HG03135 (cell line): ENCODE measurements around the gene CAPN9.
"Not testable (repeated sequence)": the region's sequence is repeated elsewhere in the genome, so short reads cannot be mapped to it uniquely, and the experiment has no call there.

Source experiments
- ATAC-seq: cut with Tn5 transposase; IDR thresholded peaks from one replicate; pipeline ENCODE4 v1.9.1; 2021; ENCODE audit warnings: mild to moderate bottlenecking, moderate library complexity; ENCODE audit not compliant: unreplicated experiment

Gene CAPN9, protein sequence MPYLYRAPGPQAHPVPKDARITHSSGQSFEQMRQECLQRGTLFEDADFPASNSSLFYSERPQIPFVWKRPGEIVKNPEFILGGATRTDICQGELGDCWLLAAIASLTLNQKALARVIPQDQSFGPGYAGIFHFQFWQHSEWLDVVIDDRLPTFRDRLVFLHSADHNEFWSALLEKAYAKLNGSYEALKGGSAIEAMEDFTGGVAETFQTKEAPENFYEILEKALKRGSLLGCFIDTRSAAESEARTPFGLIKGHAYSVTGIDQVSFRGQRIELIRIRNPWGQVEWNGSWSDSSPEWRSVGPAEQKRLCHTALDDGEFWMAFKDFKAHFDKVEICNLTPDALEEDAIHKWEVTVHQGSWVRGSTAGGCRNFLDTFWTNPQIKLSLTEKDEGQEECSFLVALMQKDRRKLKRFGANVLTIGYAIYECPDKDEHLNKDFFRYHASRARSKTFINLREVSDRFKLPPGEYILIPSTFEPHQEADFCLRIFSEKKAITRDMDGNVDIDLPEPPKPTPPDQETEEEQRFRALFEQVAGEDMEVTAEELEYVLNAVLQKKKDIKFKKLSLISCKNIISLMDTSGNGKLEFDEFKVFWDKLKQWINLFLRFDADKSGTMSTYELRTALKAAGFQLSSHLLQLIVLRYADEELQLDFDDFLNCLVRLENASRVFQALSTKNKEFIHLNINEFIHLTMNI

DNA sequence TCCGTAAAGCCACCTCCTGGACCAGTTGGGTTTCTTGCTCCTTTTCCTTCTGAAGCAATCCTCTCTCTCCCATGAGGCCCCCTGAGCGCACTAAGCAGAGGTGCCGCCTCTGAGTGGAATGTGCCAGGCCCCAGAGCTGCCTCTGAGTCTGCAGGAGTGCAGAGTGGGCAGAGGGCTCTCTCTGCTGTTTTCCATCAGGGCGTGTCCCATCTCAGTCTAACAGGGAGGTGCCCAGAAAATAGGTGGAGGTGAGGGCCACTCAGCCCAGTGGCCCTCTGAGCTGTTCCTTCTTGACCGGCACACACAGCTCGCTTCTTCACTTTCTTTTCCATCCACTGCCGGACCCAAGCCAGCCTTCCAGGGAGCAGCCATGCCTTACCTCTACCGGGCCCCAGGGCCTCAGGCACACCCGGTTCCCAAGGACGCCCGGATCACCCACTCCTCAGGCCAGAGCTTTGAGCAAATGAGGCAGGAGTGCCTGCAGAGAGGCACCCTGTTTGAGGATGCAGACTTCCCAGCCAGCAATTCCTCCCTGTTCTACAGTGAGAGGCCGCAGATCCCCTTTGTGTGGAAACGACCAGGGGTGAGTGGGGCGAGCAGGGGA is at the start of gene CAPN9:
TSS of gene CAPN9 (plus strand) at position 262 of the 604 bp plus-strand sequence. CDS start at position 371, 109 bp downstream.
- ATAC-seq, result no peak

DNA sequence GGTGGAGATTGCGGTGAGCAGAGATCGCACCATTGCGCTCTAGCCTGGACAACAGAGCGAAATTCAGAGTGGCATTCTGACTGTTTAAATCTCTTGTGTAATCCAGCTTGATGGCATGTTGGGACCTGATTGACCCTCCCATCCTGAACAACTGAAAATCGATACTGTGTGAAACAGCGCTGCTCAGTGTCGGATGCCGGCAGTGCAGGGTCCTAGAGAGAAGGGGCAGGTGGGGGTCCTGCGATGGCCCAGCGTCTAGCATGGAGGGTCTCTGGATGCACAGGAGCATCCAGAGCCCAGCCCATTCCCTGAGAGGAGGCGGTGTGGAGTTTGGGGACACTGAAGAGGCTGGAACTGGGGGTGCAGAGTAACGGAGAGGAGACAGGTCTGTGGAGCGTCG is 49.1 kb upstream of the CAPN9 start:
- no peak for ATAC-seq

DNA sequence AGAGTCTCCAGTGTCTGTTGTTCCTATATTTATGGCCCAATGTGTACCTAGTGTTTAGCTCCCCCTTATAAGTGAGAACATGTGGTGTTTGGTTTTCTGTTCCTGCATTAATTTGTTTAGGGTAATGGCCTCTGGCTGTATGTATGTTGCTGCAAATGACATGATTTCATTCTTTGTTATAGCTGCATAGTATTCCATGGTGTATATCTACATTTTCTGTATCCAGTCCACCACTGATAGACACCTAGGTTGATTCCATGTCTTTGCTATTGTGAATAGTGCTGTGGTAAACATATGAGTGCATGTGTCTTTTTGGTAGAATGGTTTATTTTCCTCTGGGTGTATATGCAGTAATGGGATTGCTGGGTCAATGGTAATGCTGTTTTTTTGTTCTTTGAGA is 48.2 kb upstream of the CAPN9 start:
- ATAC-seq, result not testable (repeated sequence)

DNA sequence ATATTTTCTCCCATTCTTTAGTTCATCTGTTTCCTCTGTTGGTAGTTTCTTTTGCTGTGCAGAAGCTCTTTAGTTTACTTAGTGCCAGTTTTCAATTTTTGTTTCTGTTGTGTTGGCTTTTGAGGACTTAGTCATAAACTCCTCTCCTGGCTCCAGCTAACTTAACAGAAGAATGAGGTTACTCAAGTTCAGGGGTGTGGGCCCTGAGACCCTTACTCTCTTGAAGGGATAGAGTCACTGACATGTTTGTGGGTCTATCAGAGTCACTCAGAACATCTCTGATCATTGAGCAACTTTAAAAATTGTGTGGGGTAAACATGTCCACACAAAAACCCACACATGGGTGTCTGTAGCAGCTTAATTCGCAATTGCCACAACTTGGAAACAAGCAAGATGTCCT is 47.5 kb upstream of the CAPN9 start:
- no peak for ATAC-seq

DNA sequence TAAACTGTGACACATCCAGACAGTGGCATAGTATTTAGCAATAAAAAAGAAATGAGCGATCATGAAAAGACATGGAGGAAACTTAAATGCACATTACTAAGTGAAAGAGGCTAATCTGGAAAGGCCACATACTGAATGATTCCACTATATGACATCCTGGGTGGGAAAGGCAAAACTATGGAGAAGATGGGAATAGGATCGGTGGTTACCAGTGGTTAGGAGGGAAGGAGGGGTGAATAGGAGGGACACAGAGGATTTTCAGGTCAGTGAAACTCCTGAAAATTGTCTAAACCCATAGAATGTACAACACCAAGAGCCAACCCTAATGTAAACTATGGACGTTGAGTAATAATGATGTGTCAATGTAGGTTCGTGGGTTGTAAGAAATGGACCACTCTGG is 47.1 kb upstream of the CAPN9 start:
- no peak for ATAC-seq

DNA sequence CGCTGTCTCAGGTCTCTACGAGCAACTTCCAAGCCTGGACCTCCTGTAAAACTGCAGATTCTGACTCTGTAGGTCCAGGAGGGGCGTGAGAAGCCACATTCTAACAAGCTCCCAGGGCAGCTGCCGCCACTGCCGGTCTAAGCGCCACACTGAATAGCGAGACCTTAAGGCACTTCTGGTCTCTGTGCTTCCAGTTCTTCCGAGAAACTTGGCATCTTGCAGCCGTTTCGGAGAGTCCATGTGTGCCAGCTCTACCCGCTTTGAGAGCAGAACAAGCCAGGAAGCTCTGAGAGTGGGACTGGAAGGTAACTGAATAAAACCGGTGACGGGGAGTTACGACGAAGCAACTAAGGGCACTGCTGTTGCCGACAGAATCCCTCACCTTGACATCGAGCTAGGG is 45.8 kb upstream of the CAPN9 start:
- no peak for ATAC-seq

DNA sequence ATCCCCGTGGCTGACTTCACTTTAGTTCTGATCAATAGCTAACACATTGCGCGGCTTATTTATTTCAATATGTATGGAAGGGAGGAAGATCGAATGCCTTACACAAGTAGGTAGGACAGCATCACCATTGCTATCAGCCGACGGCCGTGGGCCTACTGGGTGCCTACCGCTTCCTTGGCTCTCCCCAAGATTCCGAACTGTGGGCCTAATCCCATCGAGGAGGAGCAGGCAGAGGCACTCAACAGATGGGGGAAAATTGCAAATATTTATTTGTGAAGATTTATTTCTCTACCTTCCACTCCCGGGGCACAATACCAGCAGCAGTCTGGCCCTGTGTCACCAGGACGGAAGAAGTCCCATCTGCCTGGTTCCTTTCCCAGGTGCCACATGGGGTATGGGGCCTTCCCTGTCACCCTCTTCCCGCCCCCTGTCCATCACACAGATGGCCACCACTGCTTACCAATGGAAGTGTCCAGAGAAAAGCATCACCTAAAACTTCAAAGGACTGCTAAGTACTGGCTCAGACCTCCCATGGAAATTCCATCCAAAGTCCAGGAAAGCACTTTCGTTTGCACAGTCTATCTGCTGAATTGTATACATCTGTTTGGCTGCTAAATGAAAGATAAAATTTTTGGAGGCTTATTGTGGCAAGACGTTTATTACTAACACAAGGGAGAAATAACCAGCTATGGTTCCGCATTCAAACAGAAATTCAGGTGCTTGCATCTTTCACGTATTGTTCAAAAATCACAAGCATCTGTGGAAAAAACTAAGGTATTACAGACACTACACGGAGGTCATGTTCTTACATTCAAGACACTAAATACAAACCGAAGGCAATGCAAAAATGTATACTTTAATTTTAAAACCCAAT is 45.1 kb upstream of the CAPN9 start:
- ATAC-seq, result no peak

DNA sequence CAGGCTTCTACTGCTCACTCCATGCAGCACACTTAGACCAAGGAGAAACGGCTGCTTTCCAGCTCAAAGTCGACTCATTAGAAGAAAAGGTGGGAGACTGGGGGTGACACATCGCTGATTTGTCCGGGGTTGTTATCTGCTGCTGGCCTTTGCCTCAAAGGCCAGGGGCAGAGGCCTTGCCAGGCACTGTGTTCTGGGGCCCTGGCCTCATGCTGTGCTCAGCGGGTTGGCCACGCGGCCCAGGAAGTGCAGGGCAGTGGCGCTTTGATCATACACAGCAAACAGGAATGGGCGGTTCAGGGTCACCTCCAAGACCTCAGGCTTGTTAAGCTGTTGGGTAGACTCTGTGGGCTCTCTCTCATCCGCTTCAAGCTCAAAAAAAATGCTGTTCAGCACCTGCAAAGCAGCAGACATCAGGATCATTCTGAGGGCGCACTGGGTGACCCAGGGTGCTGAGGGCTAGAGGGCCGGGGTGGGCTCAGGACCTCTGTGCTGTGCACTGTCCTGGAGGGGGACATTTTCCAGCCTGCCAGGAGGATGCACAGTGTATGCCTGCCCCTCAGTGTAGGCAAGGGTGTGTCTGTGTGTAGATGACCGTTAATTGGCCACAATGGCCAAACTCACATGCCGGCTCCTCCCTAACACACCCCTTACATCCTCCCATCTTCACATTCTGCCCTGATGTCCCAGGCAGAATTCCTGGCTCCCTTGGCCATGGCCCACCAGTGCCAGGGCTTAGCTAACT is 44.1 kb upstream of the CAPN9 start:
- ATAC-seq, result no peak

DNA sequence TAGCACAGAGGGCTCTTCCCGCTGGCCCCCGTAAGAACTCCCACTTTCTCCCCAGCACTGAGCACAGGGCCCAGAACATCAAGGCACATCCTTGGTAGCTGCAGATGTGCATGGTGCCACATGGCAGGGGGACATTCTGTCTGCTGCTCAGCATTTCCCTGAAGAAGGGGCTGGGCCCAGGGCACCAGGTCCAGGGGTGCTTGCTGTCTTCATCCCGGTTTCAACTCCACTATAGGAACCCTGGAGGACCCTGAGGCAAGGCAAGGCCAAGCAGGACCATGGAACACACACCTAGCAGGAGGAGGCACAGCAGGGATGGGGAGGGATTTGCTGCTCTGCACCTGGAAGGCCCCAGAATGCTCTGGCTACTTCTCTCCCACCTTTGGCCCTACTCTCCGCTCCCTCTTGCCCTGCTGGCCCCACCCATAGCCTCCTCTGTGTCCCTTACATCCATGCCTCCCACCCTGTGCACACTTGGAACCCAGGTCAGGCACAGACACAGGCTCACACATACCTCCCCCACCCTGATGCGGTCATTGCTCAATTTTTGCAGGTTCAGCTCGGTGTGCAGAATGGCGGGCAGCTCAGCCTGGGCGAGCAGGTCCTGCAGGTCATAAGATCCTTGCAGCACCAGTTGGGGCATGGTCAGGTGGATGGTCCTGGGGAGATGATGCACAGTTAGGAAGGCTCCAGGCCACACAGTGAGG is 43.4 kb upstream of the CAPN9 start:
- no peak for ATAC-seq

DNA sequence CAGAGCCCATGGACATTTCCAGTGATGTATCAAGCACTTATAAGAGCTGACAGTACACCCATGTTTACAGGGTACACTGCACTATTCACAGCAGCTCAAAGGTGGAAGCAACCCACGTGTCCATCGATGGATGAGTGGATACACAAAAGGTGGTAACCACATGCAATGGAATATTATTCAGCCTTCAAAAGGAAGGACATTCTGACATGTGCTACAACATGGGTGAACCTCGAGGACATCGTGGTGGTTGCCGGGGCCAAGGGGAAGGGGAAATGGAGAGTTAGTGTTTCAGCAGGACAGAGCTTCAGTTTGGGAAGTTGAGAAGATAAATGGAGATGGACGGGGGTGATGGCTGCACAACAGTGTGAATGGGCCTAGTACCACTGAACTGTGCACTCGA is 42.4 kb upstream of the CAPN9 start:
- ATAC-seq, result no peak

DNA sequence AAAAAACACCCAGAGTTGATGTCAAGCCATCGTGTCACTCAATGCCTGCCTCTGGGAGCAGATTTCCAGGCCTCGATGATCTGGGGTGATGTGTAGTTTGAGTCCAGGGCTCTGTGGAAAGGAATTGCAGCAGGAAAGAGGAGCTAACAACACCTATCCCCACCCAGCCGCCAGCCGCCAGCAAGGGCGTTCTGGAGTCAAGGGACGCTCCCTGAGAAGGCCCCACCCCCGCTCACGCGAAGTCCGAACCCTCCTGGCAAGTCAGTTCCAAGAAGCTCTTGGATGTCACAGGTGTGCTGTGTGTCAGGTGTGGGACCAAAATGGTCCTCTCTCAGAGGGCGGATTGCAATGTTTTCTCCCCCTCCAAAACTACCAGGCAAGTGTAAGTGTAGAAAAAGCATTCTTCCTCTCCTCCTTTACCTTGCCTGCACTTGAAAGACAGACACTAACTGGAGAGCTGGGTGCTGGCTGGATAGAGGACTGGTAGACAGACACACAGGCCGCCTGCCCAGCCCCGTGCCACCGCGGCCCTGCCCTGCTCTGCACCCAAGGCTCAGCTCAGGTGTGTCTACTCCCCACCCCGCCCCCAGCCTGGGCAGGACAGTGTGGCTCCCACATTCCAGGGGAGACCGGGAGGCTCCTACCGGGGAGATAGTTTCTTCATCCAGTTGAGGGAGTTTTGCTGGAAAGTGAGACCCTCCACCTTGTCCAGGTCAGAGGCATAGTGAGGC is 41.7 kb upstream of the CAPN9 start:
- ATAC-seq, result no peak

DNA sequence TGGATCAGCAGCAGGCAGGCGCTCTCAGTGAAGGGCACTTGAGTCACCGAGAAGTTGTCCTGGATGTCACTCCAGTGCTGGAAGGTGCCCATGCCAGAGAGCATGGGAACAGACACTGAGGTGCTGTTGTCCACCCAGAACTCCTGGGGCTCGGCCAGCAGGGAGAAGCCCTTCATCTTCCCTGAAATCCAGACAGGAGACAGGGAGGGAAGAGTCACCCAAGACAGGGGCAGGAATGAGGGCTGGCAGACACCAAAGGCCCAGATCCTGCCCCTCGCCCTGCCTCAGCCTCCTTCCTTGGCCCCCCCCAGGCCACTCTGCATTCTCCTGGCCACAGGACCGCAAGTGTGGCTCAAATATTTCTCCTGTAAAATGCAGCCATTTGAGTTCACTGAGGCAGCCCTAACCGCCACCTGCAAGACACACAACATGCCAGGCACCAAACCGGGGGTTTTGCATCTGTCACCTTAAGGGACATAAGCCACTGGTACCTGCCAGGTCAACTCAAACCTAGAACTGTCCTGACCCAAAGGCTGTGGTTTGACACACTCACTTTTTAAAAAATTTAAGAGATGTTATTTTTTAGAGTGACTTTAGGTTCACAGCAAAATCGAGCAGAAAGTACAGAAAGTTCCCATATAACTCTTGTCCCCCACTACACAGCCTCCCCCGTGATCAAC is 41.0 kb upstream of the CAPN9 start:
- ATAC-seq, result no peak

DNA sequence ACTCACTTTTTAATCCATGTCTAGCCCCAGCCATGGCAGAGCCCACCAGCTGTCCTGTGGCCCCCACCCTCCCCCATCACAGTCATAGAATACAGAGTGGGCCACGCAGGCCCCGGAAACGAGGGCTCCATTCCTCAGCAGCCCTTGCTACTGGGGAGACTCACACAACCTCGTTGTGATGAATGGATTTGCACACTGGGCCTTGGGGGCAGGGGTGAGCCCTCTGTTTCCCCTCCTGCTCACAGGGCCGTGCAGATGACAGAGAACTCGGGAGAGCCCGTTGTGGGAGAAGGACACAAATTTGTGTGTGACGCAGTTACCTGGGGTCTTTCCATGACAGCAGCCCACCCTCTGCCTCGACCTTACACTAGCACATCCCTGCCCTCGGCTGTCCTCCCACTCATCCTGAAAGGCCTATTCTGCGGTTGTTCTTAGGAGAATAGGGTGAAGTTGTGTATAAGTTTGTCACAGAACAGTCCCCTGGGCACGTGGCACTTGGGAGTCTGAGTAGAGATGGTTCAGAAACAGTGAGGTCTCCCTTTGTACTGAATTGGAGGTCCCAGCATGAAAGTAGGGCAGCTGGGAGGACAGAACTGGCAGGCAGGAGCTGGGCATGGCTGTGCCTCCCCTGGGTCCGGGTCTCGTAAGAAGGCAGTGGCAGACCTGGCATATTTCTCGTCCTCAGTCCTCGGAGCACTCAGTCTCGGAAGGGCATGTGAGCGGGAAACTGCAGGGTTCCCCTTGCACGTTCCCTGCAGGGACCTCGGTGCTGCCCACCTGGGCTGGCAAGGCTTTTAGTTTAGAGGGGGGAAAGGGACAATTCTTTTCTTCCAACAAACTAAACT is 40.1 kb upstream of the CAPN9 start:
- ATAC-seq, result no peak

DNA sequence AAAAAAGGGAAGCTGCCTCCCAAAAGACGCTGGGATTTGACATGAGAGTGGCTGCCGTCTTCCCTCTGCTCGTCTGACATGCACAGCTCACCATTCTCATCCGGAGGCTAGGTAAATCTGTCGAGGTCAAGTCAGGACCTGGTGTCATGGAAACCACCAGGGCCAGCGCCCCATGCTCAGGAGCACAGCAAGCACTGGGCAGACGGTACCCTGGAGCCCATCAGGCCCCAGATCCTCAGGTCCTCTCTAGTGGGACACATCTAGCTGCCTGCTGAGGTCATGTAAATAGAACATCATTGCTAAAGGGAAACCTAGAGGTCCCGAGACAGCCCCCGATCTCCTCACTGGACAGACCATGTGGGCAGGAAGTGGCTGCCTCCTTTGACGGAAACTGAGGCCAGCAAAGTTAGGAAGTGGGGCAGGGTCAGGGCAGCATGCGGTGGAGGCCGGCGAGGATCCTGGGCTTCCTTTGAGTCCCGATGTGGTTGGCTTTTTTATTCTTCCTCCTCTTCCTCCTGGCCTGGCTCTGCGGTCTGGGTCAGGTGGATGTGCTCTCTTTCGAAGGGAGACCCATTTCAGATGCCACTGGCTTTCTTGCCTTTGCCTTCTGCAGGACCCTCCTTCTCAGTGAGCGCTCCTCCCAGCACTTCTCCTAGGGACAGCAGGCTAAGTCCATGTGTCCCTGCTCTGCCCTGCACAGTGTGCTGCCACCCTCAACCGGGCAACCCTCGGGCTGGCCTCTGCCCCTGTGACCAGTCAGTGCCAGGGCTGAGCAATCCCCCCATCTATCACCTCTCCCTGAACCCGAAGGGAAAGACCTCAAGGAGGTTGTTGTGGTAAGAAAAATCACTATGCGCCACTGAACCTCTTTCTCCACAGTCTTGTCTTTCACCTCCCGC is 39.2 kb upstream of the CAPN9 start:
- ATAC-seq, result no peak

DNA sequence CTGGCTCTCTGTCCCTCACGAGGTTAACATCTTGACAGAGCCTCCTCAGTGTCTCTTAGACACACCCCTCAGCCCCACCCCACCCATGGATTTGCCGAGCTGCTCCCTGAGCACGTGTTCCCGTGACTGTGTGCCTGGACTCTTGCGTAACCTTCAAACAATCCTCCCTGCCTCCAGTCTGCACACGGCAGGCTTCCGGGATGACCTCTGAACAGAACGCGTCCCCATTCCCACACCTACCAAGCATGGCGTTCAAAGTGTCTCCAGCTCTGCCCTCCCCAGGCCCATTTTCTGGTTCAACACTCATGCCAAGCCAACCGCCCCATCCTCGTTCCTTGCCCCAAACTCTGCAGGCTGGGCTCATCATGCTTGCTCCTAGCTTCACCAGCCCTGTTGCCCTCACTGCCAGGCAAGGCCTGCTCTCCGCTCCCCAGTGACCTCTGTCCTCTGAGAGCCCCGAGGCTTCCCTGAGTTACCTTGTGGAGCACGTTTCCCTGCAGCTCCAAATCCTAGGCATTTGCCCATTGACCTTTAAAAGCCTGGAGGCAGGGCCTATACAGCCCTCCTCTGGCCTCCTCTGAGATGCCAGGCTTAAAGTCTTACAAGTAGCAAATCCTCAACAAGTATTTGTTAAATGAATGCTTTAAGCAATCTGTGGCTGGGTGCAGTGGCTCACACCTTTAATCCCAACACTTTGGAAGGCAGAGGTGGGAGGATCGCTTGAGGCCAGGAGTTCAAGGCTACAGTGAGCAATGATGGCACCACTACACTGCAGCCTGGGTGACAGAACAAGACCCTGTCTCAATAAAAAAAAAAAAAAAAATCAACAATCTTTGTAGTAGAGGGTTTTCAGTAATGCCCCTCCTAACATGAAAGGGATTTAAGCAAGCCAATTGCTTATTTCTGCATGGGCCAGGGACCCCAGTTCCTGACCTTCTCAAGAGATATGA is 38.3 kb upstream of the CAPN9 start:
- no peak for ATAC-seq
